Lower leg skin (tissue), 4 donors: ENCODE results near the gene ULBP2. TPM values are rescaled to one million over a fixed set of nuclear protein-coding genes. Genes with fewer than 3 reads are reported as not detected.

ENCODE experiments used
- DNase-seq, 2 donors: peaks; one replicate each; pipeline ENCODE4 v3.0.0-alpha.2; 2019; ENCODE audit warnings: low spot score in 2 of 2
- H3K4me3 ChIP-seq: fragments of 200-600 bp; sonication (generic); 2 replicates; pipeline ENCODE4 v1.5.1; 2017; ENCODE audit warnings: mild to moderate bottlenecking, low read depth; ENCODE audit not compliant: poor library complexity, severe bottlenecking
- POLR2A ChIP-seq, 2 donors: fragments of 450-650 bp; IDR thresholded peaks; one replicate each; pipeline ENCODE4 v1.6.1; 2016 to 2017; ENCODE audit warnings: antibody characterized with exemption in 2 of 2, mild to moderate bottlenecking in 1 of 2, moderate library complexity in 1 of 2
- WGBS, 2 donors: methylation state at CpG; one replicate each; pipeline ENCODE4 v1.1.5; 2018; 5-methylcytosine and 5-hydroxymethylcytosine counted together
- intact Hi-C: fragments of 100-400 bp; cut with DNase I; formaldehyde crosslinking; loops from one replicate; pipeline ENCODE4 v1.15.0; 2023; ENCODE audit warnings: low total_unique reads
- total RNA-seq, 4 donors: library from RNA; depleted of rRNA; stranded (reverse); fragments of >200 nt; gene quantifications; one replicate each; pipeline ENCODE4 v1.1.0, GENCODE V29; 2016
- TF ChIP-seq, protein P1 (sequence below), 3 donors: fragments of 450-650 bp; IDR thresholded peaks; one replicate each; pipeline ENCODE4 v1.5.1; 2016; ENCODE audit warnings: antibody characterized with exemption in 3 of 3, mild to moderate bottlenecking in 3 of 3, moderate library complexity in 2 of 3

ULBP2 gene
- total RNA-seq, 4 donors from 2014 or later = 0.25 to 0.68 TPM; not detected in 2

DNA sequence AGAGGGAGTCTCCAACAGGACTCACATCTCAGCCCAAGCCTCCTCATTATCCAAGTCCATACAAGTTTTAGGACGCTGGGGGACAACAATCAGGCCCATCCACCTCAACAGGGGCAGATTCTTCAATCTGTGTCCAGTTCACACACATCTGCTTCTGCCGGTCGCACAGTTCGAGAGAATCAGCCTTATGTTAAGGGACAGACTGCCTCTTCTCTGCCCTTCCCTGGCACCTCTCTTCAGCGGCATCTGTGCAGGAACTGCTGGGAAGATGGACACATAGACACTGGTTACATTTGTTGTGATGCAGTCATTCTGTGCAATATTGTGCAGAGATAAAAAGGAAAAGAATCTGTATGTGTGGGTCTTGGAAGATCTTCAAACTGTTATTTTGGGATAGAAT is 43.0 kb downstream of the ULBP2 start:
- TF ChIP-seq, protein P1, sequence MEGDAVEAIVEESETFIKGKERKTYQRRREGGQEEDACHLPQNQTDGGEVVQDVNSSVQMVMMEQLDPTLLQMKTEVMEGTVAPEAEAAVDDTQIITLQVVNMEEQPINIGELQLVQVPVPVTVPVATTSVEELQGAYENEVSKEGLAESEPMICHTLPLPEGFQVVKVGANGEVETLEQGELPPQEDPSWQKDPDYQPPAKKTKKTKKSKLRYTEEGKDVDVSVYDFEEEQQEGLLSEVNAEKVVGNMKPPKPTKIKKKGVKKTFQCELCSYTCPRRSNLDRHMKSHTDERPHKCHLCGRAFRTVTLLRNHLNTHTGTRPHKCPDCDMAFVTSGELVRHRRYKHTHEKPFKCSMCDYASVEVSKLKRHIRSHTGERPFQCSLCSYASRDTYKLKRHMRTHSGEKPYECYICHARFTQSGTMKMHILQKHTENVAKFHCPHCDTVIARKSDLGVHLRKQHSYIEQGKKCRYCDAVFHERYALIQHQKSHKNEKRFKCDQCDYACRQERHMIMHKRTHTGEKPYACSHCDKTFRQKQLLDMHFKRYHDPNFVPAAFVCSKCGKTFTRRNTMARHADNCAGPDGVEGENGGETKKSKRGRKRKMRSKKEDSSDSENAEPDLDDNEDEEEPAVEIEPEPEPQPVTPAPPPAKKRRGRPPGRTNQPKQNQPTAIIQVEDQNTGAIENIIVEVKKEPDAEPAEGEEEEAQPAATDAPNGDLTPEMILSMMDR (IDR thresholded peaks at IDR 0.05) = no peak
- TF ChIP-seq POLR2A (IDR thresholded peaks at IDR 0.05) = no peak
- peak in 1 of 2 donors; percentile 62 for DNase-seq
- no peak overlapping the region for H3K4me3 ChIP-seq
- intact Hi-C loops = no loop called here
- WGBS, 2 donors = 48 to 73% methylated on average over 5 of the region's 5 CpGs

DNA sequence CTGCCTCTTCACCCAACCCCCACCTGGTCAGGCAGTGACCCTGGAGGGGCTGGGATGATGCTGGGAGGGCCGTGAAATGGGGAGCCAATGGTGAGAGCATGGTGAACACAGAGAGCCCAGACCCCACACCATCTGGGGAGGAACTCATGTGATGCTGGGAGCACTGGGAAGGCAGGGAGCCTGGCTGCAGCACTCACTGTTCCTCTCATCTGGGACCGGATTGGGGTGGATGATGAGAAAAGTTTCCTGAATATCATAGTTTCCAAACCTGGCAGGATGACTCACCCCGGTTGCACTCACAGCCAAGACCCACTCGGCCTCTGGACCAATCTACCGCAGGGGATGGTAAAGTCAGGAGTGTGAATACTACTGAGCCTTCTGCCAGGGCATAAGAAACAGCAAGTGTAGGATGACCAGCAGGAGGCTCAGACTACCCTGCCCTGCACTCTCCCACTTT is 43.7 kb downstream of the ULBP2 start:
- no peak for TF ChIP-seq POLR2A (IDR thresholded peaks at IDR 0.05)
- TF ChIP-seq, protein P1 (IDR thresholded peaks at IDR 0.05) = no peak
- 10 to 25% methylated on average over 5 of the region's 5 CpGs for WGBS, 2 donors
- H3K4me3 ChIP-seq = no peak overlapping the region
- intact Hi-C loops = no loop called here
- DNase-seq = peak in 1 of 2 donors; percentile 57

DNA sequence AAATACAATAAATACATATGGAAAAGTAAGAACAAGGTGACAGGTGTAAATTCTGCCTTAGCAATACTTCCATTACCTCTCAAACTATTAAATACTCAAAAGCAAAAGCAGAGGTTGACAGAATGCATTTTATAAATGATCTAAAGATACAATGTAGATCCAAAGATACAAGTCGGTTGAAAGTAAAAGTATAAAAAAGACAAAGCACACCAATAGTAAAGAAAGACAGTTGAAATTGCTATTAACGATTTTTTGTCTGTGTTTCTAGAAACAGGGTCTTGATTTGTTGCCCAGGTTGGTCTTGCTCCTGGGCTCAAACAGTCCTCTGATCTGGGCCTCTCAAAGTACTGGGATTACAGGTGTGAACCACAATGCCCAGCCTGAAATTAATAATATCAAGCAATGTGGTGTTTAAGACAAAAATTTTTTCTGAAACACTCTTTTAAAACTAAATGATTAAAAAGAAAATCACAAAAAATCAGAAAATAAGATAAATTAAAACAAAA is 45.8 kb downstream of the ULBP2 start:
- 38 to 68% methylated on average over 2 of the region's 2 CpGs for WGBS, 2 donors
- TF ChIP-seq POLR2A (IDR thresholded peaks at IDR 0.05) = no peak
- TF ChIP-seq, protein P1 (IDR thresholded peaks at IDR 0.05) = no peak
- intact Hi-C loops = no loop called here
- no peak overlapping the region for H3K4me3 ChIP-seq
- no peak for DNase-seq

DNA sequence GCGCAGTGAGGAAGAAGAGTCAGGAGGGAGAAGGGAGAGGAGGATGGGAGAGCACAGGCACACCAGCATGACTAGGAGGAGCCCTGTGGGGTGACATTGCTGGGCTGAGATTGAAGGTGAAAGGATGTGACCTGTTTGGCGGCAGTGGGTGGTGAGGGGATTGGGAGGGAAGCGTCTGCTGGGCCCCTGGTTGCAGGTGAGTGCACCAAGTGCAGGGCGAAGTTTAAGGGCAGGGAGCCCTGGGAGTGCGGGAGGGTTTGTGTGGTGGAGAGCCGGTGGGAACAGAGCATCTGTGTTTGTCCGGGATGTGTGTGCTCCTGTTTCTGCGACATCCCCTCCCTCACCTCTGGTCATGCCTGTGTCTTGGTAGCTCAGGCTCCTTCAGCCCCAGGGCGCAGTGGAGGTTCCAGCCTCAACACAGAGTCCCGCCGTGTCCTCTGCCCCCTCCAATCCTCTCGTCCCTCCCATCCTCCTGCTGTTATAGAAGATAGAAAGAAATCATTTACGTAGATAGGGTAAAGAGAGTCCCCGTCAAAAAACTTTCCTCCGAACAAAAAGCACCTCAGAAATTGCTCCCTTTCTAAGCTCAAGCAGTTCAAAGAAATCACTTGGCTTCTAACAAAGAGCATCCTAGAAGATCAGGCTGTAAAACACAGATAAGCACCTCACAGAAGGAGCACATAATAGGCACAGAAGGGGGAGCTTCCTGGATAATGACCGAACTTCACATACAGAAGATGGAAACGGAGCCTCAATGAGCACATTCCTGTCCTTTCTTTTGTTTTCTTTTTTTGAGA is 46.9 kb downstream of the ULBP2 start:
- H3K4me3 ChIP-seq = no peak overlapping the region
- intact Hi-C loops = no loop called here
- no peak for TF ChIP-seq POLR2A (IDR thresholded peaks at IDR 0.05)
- TF ChIP-seq, protein P1 (IDR thresholded peaks at IDR 0.05) = no peak
- WGBS, 2 donors = 9 to 12% methylated on average over 17 of the region's 17 CpGs
- peak in 1 of 2 donors; percentile 17 for DNase-seq

DNA sequence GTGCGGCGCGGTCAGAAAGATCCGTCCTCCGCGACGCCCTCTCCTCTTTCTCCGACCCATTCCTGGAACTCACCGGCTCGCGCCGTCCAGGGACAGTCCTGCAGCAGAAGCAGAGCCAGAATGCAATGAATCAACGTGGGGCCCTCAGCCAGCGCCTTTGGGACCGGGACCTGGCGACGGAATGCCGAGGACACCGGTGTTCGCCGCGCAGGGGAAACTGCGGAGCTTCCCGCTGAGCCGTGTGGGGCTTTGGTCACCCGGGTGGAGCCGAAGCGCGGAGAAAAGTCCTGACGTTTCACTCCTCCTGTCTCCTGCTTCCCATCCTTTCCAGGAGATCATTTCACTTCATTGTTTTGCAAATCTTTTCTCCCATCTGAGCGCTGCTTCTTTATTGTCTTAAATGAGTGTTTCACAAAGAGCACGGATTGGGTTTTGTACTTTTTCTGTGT is 48.4 kb downstream of the ULBP2 start:
- intact Hi-C loops = no loop called here
- H3K4me3 ChIP-seq = no peak overlapping the region
- WGBS, 2 donors = 2 to 3% methylated on average over 26 to 29 of the region's 32 CpGs
- peak in 1 of 2 donors; percentile 83 for DNase-seq
- TF ChIP-seq, protein P1 (IDR thresholded peaks at IDR 0.05) = no peak
- TF ChIP-seq POLR2A (IDR thresholded peaks at IDR 0.05) = no peak
